ENCODE results near the gene CDC37L1. TPM values are rescaled to one million over a fixed set of nuclear protein-coding genes. Genes with fewer than 3 reads are reported as not detected.

CDC37L1 gene
- total and polyA plus RNA-seq, 9 of the 15 experiments (the other 6 are each of a cell fraction or from before 2014, with no cell fraction given) = 1.5 to 7.9 (median 6.0) TPM

GRCh38 chr9:4662108-4662988, 17.0 kb upstream of the CDC37L1 start, which contains the start of gene PLPP6 (continued):
- TF ChIP-seq ZNF398 (CRISPR knock-in tag; IDR thresholded peaks at IDR 0.05) = no peak
- no peak for TF ChIP-seq RERE (CRISPR knock-in tag; IDR thresholded peaks at IDR 0.05; ENCODE audit: borderline replicate concordance)
- 0 out of 2 replicates have a peak, but pooled peaks have one; percentile 40 for TF ChIP-seq ZNF224 (CRISPR knock-in tag; IDR thresholded peaks at IDR 0.05)
- peak; percentile 81 for TF ChIP-seq RBFOX2 (IDR thresholded peaks at IDR 0.05; ENCODE audit: low read depth, low read length)
- no peak for TF ChIP-seq ZNF165 (CRISPR knock-in tag; IDR thresholded peaks at IDR 0.05; ENCODE audit: borderline replicate concordance)
- TF ChIP-seq ZNF354B (CRISPR knock-in tag; IDR thresholded peaks at IDR 0.05) = no peak
- TF ChIP-seq MCM7 (IDR thresholded peaks at IDR 0.05) = no peak
- TF ChIP-seq BRF1 (IDR thresholded peaks at IDR 0.05; ENCODE audit: borderline replicate concordance, extremely low read depth, insufficient read length) = no peak
- no peak for TF ChIP-seq THRB (CRISPR knock-in tag; conservative IDR thresholded peaks at IDR 0.05)
- no peak for TF ChIP-seq ZNF274 (IDR thresholded peaks at IDR 0.05; ENCODE audit: borderline replicate concordance, low read depth, low read length)
- TF ChIP-seq THRA (IDR thresholded peaks at IDR 0.05) = no peak
- no peak for TF ChIP-seq PBX2 (CRISPR knock-in tag; IDR thresholded peaks at IDR 0.05; ENCODE audit: low read depth)
- TF ChIP-seq PBX2 (tag; conservative IDR thresholded peaks at IDR 0.05; ENCODE audit: low read depth) = no peak
- no peak for TF ChIP-seq SMAD2 (IDR thresholded peaks at IDR 0.05; ENCODE audit: low read depth, low read length)
